Measurements from ENCODE around the gene PIGW.

DNA sequence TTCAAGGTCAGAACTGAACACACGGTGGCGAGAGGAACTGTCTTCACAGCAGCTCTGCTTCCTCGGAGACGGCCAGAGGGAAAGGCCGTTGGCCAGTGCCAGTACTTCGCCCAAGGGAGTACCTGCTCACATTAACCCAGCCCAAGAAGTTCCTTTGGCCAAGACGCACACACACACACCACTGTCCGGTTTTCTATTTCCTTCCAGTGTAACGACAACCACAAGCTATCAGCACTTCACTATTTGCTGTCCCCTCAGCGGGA, 9.2 kb downstream of the PIGW start:
- TF ChIP-seq POLR2AphosphoS5 (IDR thresholded peaks at IDR 0.05; ENCODE audit: low read depth, low read length), result no peak
- TF ChIP-seq REST (IDR thresholded peaks at IDR 0.05; ENCODE audit: insufficient read depth in 1 of 2, low read depth in 2 of 2, low read length in 2 of 2), result peak in 1 of 2 experiments; percentile 8; a peak in 1 of 4 replicates
- no peak for TF ChIP-seq TAF1 (IDR thresholded peaks at IDR 0.05; ENCODE audit: borderline replicate concordance, insufficient read depth, low read length)
- TF ChIP-seq FOXP2 (optimal IDR thresholded peaks at IDR 0.05; ENCODE audit: borderline replicate concordance, extremely low read depth, extremely low read length, insufficient read depth), result no peak
- TF ChIP-seq SIN3A (IDR thresholded peaks at IDR 0.05; ENCODE audit: borderline replicate concordance, insufficient read depth, low read length), result no peak
